HG03469 (cell line): ENCODE measurements around the gene ALX4.

Source experiments
- ATAC-seq: cut with Tn5 transposase; IDR thresholded peaks from one replicate; pipeline ENCODE4 v1.9.1; 2021; ENCODE audit warnings: mild to moderate bottlenecking, moderate library complexity, moderate number of reproducible peaks; ENCODE audit not compliant: unreplicated experiment

Gene ALX4

DNA sequence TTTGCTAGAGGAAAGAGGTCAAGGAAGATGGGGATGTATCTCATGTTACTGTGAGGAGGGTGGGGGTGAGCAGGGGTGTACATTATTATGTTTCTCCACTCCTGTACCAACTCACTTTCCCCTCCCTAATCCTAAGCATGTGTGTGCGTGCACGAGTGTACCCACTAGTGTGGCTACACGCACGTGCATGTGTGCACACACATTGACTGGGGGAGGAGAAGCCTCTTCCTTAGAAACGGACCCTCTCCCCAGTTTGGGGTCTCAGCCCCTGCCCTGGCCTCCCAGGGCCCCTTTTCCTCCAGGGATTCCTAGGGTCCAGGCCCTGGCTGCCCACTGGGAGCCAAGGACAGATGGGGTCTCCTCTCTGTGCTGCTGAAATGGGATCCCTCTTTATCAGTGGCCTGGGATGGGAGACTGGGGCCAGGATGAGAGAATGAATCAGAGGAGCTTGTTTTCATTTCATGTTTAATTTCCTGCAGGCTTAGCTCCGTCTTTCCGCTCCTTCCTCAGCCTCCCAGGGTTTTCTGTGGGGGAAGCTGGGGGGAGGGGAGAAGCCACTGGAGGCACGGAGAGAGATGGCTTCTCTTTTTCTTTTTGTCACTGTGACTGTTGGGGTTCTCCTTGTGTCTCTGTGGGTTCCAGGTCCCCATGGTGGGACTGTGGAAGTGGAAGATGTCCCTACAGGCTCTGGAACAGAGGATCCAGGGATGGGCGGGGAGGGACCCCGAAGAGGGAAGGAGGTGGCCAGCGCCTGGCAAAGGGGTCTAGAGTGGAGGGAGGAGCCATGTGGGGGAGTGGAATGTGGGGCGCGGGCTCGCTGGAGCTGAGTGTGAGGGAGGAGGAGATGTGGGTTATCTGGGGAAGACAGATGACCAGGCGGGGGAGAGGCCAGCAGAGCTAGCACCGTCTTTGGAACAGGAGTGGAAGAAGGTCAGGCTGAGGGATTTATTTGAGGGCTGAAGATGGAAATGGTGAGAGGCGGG, 40.3 kb downstream of the ALX4 start:
- no peak for ATAC-seq

DNA sequence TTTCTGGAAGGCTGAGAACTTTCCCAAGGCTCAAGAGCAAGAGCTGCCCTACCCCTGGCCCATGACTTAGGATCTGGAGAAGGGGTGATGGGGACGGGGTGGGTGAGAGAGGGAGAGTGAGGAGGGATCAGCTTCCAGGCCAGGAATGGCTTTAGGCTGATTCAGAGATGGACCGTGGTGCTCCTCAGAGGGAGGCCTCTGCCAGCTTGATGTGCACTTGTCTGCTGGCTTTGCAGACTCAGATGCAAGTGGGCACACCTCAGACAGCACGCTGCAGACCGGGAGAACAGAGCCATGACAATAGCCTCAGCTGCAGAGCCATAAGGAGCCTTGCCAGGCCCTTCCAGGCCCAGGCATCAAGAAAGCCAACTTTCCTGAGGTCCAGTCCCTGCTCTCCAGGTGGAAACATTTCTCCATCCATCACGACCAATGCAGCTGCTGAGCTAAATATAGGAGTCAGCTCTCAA, 41.3 kb downstream of the ALX4 start:
- no peak for ATAC-seq

DNA sequence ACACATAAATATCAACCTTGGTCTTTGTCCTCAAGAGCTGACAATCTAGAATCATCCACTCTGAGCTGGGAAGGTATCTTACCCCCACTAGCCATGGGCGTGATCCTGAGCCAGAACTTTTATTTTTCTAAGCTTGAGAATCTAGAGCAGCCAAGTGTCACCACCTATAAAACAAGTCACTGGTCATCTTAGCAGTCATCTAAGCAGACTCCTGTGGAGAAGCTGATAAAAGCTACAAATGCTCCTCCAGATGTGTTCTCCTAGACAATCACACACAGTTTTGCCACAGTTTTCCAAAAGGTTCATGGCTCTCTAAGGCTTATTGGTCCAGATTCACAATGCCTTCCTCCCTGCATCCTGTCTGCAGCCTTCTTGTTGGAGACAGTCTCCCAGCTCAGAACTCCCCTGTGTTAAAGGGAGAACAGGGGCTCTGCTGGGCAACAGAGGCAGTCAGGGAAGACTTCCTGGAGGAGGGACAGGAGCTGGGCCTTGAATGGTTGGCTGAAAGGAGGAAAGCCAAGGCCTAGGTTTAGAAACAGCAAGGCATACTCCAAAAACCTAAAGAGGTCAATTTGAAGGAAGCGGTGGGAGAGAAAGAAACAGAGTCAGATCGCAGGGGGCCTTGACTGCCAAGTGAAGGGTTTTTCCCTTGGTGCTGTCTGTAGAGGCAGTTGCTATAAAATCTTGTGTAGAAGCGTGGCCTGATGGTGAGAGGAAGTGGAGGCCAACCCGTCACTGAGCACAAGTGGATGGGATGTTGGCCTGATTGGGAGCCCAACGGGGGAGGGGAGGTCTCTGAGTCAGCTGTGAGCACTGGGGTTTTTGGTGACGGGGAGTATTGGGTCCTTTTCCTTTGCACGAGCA, 42.0 kb downstream of the ALX4 start:
- ATAC-seq: no peak

DNA sequence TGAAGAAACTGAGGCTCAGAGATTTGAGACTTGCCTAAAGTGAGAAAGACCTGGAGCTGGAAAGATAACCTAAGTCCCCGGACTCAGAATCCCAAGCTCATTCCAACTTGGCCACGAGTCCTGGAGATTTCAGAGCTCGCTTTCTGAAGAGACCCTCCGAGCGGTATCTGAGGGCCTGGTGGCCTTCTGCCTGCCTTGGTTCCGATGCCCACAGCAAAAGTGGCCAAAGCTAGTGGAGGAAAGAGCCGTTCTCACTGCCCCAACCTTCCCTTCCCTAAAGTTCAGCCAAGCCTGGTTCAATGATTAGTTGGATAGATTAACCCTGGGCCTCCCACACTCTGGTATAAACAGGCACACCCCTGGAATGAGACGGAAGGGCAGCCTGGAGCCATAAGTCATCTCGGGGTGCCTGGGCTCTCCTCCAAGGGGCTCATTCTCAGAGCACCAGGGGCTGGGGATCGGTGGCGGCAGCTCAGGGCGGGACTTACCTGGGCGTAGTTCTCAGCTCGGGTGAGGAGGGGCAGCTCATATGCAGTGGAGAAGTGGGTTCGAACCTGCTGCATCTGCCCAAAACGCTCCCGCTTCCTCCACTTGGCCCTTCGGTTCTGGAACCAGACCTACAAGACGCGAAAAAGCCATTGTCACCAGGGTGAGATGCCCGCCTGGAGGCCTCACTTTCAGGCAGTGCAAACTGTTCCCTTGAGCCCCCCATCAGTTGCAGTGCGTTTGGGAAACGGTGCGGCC, 42.8 kb downstream of the ALX4 start:
- no peak for ATAC-seq

DNA sequence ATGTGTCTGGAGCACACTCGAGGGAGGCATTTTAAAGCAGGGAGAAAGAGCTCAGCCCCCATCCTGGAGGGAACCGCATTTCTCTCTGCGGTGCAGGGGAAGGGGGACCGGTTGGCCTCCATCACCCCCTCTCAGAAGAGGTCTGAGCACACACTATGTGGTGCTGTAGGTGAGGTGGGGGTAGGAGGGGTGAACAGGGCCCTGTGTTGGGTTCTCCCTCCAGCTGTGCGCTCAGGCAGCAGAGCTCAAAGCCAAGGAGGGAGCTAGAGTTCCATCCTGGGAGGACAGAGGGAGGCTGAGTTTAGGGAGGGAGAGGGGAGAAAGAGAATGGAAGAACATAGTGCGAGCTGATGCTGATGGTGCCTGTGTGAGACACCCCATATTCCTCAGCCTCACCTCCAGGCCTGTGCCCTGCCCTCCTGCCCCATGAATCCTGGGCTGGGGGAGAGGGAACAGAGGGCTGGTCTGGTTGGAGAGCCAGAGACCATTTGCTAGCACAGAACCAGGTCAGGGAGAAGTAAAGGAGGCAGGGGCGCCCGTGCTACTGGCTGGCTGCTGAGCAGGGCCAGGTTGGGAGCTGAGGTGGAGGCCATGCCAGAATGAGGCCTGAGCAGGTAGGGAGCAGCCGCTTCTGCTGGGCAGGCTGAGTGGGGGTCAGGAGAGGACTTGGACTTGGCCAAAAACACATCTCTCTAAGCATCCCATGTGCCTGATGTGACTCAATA, 43.7 kb downstream of the ALX4 start:
- ATAC-seq: no peak

DNA sequence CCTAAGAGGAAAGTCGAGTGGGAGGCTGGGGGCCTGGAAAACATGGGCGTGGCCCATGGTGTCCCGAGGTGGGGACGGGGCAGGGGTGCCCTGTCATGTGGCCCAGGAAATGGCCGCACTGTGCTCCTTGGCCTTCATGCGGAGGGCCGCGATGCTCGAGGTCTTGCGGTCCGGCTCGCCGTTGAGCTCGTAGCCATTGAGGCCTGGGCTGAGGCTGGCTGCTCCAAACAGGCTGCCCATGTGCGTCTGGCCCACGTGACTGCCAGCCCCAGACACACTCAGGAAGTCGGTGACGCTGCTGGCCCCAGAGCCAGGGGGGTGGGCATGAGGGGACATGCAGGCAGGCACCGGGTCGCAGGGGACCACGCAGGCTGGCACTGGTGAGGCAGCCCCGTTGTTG, 45.2 kb downstream of the ALX4 start:
- no peak for ATAC-seq

DNA sequence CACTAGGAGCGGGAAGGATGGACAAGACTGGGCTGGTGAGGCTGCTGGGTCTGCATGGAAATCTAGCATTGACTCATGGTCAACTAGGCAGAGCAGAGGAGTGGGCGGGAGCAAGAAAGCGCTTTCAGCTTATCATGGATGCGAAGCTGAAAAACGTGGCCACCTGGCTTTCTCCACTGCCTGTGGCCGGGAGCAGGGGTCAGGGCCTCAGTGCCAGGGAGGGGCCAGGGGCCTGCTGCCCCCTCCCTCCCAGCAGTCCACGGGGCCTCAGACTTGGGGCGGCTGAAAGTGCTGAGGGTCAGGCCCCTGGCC, 45.5 kb downstream of the ALX4 start:
- ATAC-seq: no peak

DNA sequence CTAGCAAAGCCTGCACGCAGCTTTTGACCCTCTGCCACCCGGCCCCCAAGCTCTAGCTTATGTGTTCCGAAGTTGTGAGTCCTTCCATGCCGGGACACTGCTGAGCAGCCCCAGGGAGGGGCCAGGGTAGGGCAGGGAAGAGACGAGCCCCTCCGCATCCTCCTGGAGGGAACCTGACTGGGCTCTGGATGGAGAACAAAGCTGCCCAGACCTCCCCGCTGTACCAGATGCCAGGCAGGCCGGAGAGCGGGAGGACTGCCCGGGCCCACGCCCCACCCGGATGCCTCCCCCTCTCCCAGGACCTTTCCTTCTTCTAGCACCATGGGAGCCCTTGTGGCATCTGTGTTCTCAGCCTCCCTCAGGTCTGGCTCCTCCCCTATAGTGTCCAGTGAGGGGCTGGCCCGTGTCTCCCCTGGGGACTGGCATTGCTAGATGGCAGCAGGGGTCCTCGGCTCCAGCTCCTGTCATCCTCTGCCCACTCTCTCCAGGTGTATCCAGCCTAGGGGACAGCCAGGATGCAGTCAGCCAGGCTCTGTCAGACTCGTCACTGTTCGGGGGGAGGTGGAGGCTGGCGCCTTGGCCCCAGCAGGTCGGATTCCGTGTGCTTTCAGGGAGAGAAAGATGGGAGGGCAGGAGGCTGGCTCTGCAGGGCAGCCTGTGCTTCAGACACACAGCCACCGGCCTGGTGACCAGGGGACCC, 46.1 kb downstream of the ALX4 start:
- ATAC-seq: no peak

DNA sequence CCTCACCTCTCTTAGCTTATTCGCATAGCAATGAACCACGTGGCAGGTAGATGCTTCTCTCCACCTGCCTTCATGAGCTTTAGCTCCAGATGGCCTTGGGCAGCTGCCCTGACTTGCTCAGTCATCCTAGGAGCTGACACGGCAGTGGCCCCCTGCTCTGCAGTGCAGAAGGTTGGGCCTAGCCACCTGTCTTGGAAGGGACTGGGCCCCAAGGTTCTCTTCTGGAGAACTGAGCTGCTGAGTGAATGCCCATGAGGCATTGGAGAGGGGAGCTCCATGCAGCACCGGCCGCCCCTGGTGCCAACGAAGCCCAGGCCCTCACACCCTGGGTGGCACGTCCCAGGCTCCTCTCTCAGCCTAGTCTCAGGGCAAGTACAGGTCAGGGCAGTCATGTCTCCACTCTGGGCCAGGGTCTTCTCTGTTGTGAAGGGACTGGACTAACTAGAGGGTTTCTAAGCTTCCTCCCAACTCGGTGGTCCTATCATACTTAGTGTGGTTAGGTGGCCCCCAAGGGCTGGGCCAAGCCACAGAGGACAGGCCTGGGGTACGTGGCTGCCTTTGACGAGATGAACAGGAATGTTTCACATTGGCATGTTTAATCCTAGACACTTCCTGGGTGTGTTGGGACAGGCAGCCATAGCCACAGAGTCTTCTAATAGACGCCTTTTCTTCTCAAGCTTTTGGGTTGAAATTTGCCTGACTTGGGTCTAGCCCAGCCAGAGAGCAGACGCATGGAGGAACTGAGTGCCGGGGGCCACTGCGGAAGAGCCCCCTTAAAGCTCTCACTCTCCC, 47.9 kb downstream of the ALX4 start:
- ATAC-seq: no peak

DNA sequence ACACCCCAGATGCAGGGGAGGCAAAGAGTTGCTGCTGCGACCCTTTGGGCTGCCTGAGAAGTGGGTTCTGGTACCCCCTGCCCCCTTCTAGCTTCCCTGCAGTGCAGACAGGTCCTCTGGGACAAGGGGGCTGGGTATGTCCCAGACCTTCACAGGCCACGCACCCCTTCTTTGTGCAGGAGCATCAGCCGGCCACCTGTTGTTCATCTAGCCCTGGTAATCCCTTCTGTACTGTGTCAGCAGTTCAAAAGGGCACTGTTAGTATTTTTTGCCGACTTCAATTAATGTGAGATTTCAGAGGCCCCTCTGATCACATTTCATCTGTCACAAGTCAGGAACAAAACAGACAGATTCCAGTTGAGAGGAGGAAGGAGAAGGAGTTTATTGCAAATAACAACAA, 49.9 kb downstream of the ALX4 start:
- ATAC-seq: no peak

DNA sequence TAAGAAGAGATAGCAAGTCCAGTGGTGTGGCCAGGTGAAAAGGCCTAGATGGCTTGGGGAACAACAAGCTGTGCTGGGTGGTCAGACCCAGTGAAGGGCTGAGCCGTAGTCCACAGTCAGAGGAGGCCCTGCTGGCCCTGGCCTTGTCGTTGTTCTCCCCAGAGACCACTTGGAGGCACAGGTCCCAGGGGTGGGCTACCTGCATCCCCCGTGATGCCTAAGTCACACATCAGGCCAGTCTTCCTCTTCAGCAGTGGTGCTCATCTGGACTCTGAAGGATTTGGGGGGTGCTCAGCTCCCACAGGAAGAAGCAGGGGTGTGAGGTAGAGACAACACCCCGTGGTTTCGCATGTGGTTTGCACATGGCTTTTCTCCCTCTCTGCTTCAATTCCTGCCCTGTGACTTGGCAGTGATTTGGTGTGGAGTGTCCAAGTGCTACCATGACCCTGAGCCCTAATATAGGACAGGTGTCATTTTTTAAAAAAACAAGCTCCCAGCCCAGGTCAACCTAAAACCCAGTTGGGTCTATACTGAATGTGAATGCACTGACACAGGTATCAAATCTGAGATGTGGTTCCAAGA, 51.0 kb downstream of the ALX4 start:
- no peak for ATAC-seq

DNA sequence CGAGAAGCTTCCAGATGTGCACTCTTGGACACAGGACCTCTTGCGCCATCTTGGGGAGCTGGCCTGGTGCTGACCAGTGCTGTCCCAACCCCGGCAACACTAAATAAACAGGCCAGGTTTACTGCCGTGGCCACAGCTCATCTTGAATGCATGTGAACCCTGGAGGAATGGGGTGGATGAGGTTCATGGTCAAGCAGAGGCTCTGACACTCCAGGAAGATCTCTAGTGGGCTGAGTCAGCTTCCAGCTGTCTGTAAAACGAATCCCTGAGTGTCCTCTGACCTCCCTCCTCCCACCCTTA, 51.8 kb downstream of the ALX4 start:
- no peak for ATAC-seq

DNA sequence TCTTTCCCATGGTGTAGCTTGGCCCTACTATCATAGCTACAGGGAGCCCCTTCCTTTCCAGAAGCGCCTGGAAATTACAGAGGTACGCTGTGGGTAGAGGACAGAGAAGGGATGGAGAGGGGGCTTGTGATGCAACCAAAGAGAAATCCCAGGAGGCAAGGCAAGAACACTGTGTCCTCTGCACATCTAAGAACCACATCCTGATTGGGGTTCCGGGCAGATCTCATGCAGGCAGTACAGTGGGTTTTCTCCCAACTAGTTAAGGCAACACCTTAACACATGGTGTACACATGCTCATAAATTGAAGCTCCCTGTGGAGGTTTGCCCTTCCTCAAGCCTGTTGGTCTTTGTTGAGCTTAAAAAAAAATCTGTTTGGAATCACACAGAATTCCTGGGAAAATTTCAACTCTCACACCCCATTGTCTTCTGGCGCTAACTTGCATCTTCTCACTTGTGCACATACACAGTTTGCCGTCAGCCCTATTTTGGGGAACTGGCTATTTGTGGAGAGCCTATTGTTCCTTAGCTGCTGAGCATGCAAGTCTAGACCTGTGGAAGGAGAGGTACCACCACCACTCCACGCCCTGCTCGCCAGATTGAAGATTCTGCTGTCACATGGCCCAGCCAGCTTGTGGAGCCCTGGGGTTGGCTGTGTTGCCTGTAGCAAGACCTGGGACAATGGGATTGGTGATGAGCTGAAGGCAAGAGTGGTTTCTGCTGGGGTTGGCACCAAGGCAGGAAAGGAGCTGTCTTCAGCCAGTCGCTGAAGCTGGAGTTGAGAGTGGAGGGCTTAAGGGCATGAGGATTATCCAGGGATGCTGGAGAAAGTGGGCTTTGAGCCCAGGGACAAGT, 52.4 kb downstream of the ALX4 start:
- no peak for ATAC-seq

DNA sequence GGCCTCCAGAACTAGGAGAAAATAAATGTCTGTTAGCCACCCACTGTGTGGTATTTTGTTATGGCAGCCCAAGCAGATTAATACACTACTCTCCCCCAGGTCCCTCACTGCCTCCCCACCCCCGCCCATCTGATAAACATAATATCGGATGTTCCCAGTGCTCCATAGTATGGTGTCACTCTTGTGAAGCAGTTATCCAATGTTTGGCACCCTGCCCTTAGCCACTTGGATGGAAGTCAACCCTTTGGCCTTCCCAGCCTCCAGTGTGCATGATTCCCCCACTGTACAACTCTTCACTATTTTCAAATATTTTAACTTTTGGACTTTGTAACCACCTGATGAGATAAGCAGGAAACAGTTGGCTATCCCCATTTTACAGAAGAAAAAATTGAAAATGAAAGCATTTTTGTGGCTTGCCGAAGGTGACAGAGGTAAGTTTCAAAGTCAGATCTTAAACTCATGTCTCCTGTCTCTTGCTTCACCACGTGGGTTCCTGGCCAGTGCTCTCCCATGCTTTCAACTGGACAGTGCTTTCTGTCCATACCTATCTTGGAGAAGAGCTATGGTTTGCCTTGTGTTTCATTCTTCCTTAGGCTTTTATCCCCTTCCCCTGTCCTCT, 53.2 kb downstream of the ALX4 start:
- no peak for ATAC-seq

DNA sequence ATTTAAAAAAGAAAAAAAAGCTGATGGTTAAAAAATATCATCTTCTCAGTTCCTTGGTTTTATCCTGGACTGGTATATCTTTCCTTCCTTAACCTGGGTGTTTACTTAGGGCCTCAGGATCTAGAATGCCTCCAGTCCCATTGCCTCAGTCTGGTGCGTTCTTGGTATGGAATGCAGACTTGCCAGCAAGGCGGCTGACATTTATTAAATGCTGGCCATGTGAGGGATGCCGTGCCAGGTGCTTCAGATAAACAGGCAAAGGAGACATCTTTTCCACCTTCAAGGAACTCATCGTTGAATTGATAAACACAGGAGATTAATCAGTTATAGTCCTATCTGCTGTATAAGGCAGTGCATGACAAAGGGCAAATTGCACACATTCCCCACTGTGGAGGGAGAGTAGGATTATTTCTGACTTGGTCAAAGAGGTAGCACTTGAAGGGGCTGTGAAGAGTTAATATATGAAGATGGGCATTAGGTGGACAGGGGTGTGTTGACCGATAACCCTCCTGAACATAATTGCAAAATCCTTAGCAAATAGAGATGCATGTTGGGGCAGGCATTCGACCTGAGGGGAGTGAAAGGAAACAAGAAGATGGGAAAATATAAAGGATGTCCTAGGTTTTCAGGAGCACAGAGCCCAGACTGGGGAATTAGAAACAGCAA, 54.4 kb downstream of the ALX4 start:
- no peak for ATAC-seq

DNA sequence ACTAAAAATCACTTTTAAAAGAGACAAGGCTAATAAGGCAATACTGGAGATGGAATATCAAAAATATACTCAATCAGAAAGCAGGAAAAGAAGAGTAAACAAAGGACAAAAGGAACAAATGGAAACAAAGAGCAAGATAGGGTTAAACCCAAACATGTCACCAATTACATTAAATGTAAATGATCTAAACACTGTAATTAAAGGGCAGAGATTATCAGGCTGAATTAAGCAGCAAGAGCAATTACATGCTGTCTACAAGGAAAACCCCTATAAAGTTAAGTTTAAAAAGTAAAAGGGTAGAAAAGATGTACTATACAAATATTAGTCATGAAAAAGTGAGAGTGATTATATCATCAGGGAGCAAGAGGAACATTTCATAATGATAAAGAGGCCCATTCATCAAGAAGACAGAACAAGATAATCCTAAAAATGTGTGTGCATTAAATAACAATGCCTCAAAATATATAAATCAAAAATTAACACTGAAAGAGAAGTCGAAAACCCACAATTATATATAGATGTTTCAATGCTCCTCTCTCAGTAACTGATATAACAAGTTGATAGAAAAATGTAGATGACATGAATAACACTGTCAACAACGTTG, 56.8 kb downstream of the ALX4 start:
- ATAC-seq: no peak

DNA sequence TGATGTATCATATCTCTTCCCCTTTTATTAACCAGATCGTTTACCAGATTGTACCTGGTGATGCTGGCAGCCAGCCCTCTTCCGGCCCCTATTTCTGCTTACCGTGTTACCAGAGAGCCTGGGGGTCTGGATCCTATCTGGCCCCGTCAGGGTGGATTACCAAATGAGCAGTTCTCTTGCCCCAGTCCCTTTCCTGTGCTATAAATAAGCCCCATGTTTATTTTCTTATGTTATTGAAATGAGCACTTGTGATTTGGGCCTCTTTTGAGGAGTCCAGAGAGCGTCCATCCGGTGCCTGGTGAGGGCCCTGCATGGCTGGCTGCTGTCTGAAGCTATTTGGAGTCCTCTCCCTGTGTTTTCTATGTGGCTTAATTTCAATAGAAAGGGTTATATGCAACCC, 59.5 kb downstream of the ALX4 start:
- ATAC-seq: no peak
